ENCODE results near the gene TRAPPC5. TPM values are rescaled to one million over a fixed set of nuclear protein-coding genes. Genes with fewer than 3 reads are reported as not detected.

The TRAPPC5 gene
- polyA plus RNA-seq, 4 donors: 40.6 to 72.7 (median 48.4) TPM

DNA sequence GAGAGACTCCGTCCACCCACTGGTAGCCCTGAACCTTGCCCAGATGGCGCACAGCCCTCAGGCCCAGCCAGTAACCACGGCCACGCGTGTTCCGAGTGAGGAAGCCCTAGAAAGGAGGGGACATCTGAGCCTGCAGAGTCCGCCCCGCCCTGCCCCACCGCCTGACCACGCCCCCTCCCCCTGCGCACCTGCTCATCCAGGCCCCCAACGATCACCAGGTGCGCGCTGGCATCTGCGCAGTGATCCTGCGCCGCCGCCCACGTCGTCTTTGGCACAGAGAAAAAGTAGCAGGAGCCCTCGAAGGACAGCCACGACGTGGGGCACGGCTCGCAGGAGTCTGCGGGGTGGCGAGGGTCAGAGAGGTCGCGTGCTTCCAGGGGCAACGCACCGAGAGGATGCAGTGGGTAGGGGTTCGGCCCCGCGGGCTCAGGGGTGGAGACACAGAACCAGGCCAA, 49.2 kb downstream of the TRAPPC5 start:
- no peak for DNase-seq (ENCODE audit: low read depth in 4 of 4, low spot score in 3 of 4)

DNA sequence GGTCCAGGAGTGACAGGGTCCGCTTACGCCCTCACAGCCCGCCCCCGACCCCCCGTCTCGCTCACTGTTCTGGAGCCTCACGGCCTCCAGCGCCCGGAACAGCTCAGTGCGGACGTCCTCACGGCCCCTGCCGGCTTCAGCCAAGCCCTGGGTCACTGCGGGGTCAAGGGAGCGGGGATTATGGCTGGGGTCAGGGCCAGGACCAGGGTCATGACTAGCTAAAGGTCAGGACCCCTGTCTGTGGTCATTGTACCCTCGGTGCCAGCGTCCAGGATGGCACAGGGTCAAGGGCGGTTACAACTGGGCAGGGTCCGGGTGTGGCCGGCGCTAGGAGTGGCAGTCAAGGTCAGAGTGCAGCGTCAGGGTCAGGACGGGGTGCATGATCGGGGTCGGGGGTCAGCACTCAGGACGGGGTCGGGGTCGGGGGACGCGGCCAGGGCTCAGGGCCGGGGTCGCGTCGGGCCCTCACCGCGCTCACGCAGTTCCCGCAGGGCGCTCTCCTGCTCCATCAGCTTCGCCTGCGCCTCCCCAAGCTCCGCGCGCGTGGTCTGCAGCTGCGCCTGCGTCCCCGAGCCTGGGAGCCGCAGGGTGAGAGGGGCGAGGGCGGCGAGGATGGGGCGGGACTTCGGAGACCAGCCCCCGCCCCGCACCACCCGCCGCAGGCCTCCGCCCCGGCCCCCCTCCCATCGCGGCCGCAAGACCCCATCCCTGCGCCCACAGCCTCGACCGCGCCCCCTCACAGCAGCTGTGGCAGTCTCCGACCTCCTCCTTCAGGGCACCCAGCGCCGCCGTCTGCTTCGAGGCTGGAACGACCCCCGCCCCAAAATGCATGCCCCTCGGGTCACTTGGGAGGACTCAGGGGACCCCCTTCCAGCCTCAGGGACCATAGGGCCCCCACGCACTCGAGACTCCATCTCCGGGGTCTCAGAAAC, 49.9 kb downstream of the TRAPPC5 start:
- no peak for DNase-seq (ENCODE audit: low read depth in 4 of 4, low spot score in 3 of 4)

DNA sequence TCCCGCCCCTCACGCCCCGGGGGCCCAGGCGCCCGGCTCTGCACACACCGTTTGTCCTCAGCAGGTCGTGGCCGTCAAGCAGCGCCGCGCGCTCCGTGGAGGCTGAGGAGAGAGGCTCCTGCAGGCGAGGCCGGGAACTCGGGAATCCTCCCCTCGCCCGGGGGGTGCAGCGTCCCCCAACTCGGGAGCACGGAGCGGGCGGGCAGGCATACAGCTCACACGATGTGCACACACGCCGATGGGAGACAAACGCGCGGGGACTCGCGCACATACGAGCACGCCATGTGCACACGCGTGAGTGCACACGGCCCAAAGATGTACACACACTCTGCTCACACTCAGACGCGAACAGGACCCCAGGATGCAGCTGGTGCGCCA, 50.6 kb downstream of the TRAPPC5 start:
- no peak for DNase-seq (ENCODE audit: low read depth in 4 of 4, low spot score in 3 of 4)

DNA sequence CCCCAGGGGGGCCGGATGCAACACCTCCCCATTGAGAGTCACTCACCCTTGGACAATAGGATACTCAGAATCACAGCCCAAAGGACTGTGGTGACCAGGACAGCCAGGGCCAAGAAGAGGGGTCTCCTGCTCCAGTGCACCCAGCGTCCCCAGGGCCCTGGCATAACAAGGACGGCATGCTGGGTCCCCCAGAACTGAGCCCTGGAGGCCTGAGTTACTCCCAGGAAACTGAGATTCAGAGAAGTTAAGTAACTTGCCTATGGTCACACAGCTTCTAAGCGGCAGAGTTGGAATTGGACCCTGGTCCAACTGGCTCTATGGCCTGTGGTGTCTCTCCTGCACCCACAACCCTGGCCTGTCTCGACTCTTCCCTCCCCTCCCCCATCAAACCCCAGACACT, 51.0 kb downstream of the TRAPPC5 start:
- no peak for DNase-seq (ENCODE audit: low read depth in 4 of 4, low spot score in 3 of 4)

DNA sequence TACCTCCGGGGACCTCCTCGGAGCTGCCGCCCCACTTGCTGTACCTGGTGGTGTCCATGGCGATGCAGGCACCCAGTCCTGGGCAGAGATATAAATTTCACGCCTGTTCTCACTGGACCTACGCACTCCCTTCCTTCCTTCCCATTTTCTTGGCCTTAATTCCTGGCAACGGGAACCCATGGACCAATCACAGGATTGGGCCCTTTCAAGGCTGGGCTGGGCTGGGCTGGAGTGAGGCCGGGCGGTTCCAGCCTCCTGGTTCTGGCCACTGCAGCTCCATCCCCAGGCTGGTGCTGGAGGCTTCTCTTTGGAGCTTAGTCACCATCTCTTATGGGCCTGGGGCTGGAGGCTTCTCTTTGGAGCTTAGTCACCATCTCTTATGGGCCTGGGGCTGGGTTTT, 51.4 kb downstream of the TRAPPC5 start, which contains the start of gene CLEC4G:
TSS of gene CLEC4G (minus strand) at position 66 of the 400 bp plus-strand sequence. CDS start at position 58, 8 bp downstream.
- no peak for DNase-seq (ENCODE audit: low read depth in 4 of 4, low spot score in 3 of 4)

DNA sequence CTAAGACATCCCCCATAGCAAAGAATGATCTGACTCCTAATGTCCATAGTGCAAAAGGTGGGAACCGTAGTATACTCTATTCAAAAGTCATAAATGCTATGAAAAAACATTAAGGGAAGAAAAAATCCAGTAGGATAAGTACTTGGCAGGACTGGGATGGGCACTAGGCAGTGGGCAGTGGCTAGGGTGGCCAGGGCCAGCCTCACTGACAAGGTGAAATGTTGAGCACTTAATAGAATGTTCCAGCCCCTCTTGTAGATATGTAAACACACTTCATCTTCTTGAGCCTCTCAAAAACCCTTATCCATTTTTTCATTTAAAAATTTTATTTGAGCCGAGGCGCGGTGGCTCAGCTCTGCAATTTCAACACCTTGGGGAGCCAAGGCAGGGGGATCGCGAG, 52.7 kb downstream of the TRAPPC5 start:
- no peak for DNase-seq (ENCODE audit: low read depth in 4 of 4, low spot score in 3 of 4)

DNA sequence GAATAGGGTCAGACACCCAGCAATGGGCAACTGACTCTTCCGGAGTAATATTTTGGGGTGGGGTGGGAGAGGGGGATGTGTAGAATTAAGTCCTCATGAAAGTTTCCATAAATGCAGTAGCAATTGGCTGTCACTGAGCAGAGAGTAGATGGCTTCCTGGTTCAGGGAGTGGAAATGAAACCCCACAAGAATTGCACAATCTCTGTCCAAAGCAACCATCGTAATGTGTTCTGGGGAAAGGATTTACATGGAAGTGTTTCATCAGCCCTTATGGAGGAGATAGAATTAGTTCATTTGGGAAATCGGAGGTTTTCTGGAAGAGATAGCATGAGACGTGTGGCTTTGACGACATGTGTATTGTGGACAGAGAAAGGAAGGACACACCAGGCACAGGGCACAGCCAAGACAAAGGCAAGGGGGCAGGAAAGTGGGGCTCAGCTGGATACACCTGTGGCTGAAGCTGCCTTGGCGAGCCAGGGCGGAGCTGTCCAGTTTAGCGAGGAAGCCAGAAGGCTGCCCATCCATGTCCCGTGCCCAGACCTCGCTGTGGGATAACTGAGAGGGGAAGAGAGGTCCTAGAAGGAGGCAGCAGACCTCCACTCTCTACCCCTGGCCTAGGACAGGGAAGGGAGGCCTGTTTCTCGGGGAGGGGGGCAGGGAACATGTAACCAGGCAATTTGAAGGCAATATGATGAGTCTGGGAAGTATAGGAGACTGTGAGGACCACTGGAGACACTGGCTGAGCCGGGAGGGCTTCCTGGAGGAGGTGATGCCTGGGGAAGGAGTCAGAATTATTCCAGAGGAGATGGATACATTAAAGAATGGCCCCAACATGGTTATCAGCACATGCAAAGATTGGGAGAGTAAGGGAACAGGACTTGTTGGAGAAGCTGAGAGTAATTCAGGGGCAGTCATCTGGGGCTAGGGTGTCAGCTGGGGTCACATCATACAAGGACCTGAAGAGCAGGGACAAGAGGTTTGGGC, 53.9 kb downstream of the TRAPPC5 start:
- no peak for DNase-seq (ENCODE audit: low read depth in 4 of 4, low spot score in 3 of 4)

DNA sequence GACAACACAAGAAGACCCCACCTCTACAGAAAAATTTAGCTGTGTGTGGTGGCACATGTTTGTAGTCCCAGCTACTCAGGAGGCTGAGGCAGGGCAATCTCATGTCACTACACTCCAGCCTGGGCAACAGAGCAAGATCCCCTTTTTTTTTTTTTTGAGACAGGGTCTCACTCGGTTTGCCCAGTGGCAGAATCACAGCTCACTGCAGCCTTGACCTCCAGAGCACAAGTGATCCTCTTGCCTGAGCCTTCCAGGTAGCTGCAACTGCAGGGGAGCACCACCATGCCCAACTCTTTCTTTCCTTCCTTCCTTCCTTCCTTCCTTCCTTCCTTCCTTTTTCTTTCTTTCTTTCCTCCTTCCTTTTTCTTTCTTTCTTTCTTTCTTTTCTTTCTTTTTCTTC, 55.5 kb downstream of the TRAPPC5 start:
- DNase-seq (ENCODE audit: low read depth in 4 of 4, low spot score in 3 of 4): no peak

DNA sequence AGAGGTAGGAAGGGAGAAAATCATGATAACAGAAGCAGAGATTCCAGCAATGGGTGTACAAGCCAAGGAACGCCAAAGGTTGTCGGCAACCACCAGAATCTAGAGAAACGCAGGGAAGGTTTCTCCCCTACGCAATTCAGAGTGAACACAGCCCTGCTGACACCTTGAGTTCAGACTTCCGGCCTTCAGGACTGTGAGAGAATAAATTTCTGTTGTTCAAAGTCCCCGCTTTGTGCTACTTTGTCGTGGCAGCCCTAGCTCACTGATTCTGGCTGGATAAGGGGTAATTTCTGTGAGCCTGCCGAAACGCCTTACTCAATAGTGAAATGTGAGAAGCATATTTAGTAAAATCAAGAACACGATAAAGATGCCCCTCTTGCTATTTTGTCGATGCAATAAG, 56.6 kb downstream of the TRAPPC5 start:
- no peak for DNase-seq (ENCODE audit: low read depth in 4 of 4, low spot score in 3 of 4)

Other genes starting within 250 kb of the TRAPPC5 start
- gene PEX11G, start 191.8 kb upstream of the TRAPPC5 start, polyA plus RNA-seq (ENCODE audit: insufficient read length in 4 of 4): 1 to 10 TPM; 4.9 to 9.3 (median 5.6) TPM
- 10 to 100 TPM; 43.1 to 69.6 (median 43.7) TPM for gene ZNF358, start 164.7 kb upstream of the TRAPPC5 start, polyA plus RNA-seq (ENCODE audit: insufficient read length in 4 of 4)
- gene MCOLN1, start 158.2 kb upstream of the TRAPPC5 start, polyA plus RNA-seq (ENCODE audit: insufficient read length in 4 of 4): 10 to 100 TPM; 15.2 to 19.7 (median 16.1) TPM
- gene PNPLA6, start 145.1 kb upstream of the TRAPPC5 start, polyA plus RNA-seq (ENCODE audit: insufficient read length in 4 of 4): 10 to 100 TPM; 36.2 to 45.1 (median 41.9) TPM
- gene CAMSAP3, start 85.0 kb upstream of the TRAPPC5 start, polyA plus RNA-seq (ENCODE audit: insufficient read length in 4 of 4): 10 to 100 TPM; 13.2 to 22.5 (median 16.8) TPM
- 10 to 100 TPM; 33.3 to 47.0 (median 34.9) TPM for gene XAB2, start 51.3 kb upstream of the TRAPPC5 start, polyA plus RNA-seq (ENCODE audit: insufficient read length in 4 of 4)
- gene PET100, start 51.0 kb upstream of the TRAPPC5 start, polyA plus RNA-seq (ENCODE audit: insufficient read length in 4 of 4): 100 to 1,000 TPM in 2 of 4 donors, 10 to 100 TPM in 2; 86.2 to 115 (median 105) TPM
- gene PCP2, start 47.1 kb upstream of the TRAPPC5 start, polyA plus RNA-seq (ENCODE audit: insufficient read length in 4 of 4): 1 to 10 TPM in 2 of 4 donors, under 1 TPM in 2; 0.82 to 1.6 (median 1.0) TPM
- gene STXBP2, start 43.7 kb upstream of the TRAPPC5 start, polyA plus RNA-seq (ENCODE audit: insufficient read length in 4 of 4): 10 to 100 TPM; 54.9 to 68.0 (median 66.3) TPM
- 1 to 10 TPM in 2 of 4 donors, under 1 TPM in 2; 0.34 to 1.5 (median 1.0) TPM for gene RETN, start 11.8 kb upstream of the TRAPPC5 start, polyA plus RNA-seq (ENCODE audit: insufficient read length in 4 of 4)
- under 1 TPM; 0.11 to 0.66 (median 0.17) TPM for gene MCEMP1, start 3.7 kb upstream of the TRAPPC5 start, polyA plus RNA-seq (ENCODE audit: insufficient read length in 4 of 4)
- under 1 TPM in 3 of 4 donors, not detected in 1; 0.15 to 0.29 (median 0.17) TPM for gene FCER2, start 21.3 kb downstream of the TRAPPC5 start, polyA plus RNA-seq (ENCODE audit: insufficient read length in 4 of 4)
- gene CLEC4G, start 51.3 kb downstream of the TRAPPC5 start, polyA plus RNA-seq (ENCODE audit: insufficient read length in 4 of 4): under 1 TPM in 1 of 4 donors, not detected in 3; 0.13 TPM
- 1 to 10 TPM; 1.0 to 1.7 (median 1.3) TPM for gene CD209, start 66.7 kb downstream of the TRAPPC5 start, polyA plus RNA-seq (ENCODE audit: insufficient read length in 4 of 4)
- 1 to 10 TPM; 2.6 to 3.7 (median 3.3) TPM for gene CLEC4M, start 82.4 kb downstream of the TRAPPC5 start, polyA plus RNA-seq (ENCODE audit: insufficient read length in 4 of 4)
- 10 to 100 TPM; 15.4 to 19.0 (median 16.1) TPM for gene EVI5L, start 149.4 kb downstream of the TRAPPC5 start, polyA plus RNA-seq (ENCODE audit: insufficient read length in 4 of 4)
- 1 to 10 TPM; 5.6 to 9.4 (median 7.6) TPM for gene PRR36, start 193.6 kb downstream of the TRAPPC5 start, polyA plus RNA-seq (ENCODE audit: insufficient read length in 4 of 4)
- 1 to 10 TPM; 2.3 to 2.9 (median 2.5) TPM for gene LRRC8E, start 207.7 kb downstream of the TRAPPC5 start, polyA plus RNA-seq (ENCODE audit: insufficient read length in 4 of 4)
- 10 to 100 TPM; 25.9 to 35.8 (median 26.2) TPM for gene MAP2K7, start 223.0 kb downstream of the TRAPPC5 start, polyA plus RNA-seq (ENCODE audit: insufficient read length in 4 of 4)
- 1 to 10 TPM in 1 of 4 donors, under 1 TPM in 3; 0.28 to 1.1 (median 0.60) TPM for gene TGFBR3L, start 234.0 kb downstream of the TRAPPC5 start, polyA plus RNA-seq (ENCODE audit: insufficient read length in 4 of 4)
- 10 to 100 TPM; 14.5 to 24.6 (median 16.6) TPM for gene SNAPC2, start 239.5 kb downstream of the TRAPPC5 start, polyA plus RNA-seq (ENCODE audit: insufficient read length in 4 of 4)
- gene CTXN1, start 245.3 kb downstream of the TRAPPC5 start, polyA plus RNA-seq (ENCODE audit: insufficient read length in 4 of 4): 10 to 100 TPM; 13.5 to 38.3 (median 19.1) TPM

Data from right renal pelvis (tissue), 4 donors.